Prostate gland (tissue), 2 donors: ENCODE data around the gene FBXW8.

Experiments
- POLR2A ChIP-seq: fragments of 450-650 bp; IDR thresholded peaks from one replicate; pipeline ENCODE4 v1.6.1; 2016; ENCODE audit warnings: antibody characterized with exemption, mild to moderate bottlenecking
- TF ChIP-seq, protein P1 (sequence below), 4 experiments: fragments of 200-600 bp in 2 of 4; fragments of 450-650 bp in 2 of 4; sonication (generic) in 2 of 4; IDR thresholded peaks; 1 replicate in 3 of 4; 2 replicates in 1 of 4; pipeline ENCODE4 v1.5.1; 2016 to 2019; ENCODE audit warnings: antibody characterized with exemption in 4 of 4, mild to moderate bottlenecking in 2 of 4, moderate library complexity in 2 of 4

DNA sequence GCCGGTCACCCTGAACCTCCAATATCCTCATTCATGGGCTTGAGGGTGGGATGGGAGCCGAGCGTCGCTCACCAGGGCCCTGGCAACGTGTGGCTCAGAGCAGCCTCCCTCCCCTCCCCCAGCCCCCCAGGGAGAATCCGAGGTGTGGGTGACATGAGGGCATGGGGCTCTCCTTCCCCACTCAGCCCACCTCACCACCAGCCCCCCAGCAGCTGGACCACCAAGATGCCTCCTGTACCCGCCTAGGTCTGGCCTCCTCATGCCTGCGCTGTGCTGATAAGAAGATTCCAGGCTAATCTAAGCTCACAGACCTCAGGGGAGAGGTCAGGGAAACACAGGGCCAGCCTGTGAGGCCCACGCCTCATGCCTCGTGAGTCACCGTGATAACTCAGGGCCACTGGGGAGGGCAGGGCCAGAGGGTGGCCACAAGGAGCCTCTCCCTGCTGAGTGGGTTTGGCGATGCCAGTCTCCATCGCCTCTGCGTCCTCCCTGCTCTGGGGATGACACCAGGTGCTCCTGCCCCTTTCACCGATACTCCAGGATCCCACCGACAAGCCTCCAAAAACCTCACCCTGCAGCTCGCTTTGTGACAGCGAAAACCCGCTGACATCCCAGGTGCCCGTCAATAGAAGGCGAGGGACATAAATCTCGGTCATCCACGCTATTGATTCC, 131.6 kb downstream of the FBXW8 start:
- TF ChIP-seq, protein P1, sequence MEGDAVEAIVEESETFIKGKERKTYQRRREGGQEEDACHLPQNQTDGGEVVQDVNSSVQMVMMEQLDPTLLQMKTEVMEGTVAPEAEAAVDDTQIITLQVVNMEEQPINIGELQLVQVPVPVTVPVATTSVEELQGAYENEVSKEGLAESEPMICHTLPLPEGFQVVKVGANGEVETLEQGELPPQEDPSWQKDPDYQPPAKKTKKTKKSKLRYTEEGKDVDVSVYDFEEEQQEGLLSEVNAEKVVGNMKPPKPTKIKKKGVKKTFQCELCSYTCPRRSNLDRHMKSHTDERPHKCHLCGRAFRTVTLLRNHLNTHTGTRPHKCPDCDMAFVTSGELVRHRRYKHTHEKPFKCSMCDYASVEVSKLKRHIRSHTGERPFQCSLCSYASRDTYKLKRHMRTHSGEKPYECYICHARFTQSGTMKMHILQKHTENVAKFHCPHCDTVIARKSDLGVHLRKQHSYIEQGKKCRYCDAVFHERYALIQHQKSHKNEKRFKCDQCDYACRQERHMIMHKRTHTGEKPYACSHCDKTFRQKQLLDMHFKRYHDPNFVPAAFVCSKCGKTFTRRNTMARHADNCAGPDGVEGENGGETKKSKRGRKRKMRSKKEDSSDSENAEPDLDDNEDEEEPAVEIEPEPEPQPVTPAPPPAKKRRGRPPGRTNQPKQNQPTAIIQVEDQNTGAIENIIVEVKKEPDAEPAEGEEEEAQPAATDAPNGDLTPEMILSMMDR (IDR thresholded peaks at IDR 0.05) = no peak
- no peak for TF ChIP-seq POLR2A
